Breast epithelium (tissue), 3 donors: Measurements from ENCODE around the gene WWC2.

ENCODE experiments used
- CTCF ChIP-seq, 3 donors: fragments of 450-650 bp; IDR thresholded peaks; one replicate each; pipeline ENCODE4 v1.5.1; 2016 to 2017; ENCODE audit warnings: antibody characterized with exemption in 3 of 3, mild to moderate bottlenecking in 3 of 3, moderate library complexity in 3 of 3
- POLR2AphosphoS5 ChIP-seq, 3 donors: sonication (generic); formaldehyde crosslinking; IDR thresholded peaks; one replicate each; pipeline ENCODE4 v1.6.1; 2017; ENCODE audit warnings: antibody characterized with exemption in 3 of 3

DNA sequence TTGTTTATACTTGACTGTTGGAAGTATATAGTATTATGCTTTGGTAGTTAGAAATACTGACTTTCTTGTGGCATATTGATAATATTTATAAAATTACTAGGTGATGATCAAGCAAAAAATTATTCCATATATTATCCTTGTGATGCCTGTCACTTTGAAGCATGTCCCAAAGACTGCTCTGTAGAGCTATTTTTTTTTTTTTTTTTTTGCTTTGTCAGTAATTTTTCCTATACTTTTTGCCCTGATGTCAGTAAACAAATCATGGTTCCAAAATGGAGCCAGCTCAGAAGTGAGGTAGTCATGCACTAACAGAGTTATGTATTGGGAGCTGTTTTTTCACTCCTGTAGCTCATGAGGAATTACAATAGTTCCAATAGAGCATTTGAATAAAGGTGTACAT lies 11.2 kb downstream of the WWC2 start:
- TF ChIP-seq CTCF (IDR thresholded peaks at IDR 0.05) = no peak
- no peak for TF ChIP-seq POLR2AphosphoS5 (IDR thresholded peaks at IDR 0.05)
